GM12874 (cell line): ENCODE data around the gene RTN4.

Experiments
- CTCF ChIP-seq: IDR thresholded peaks from 2 replicates; pipeline ENCODE4 v1.5.1; 2011; ENCODE audit warnings: low read depth, mild to moderate bottlenecking, control low read depth, low read length, moderate library complexity; ENCODE audit not compliant: insufficient read depth

RTN4 gene

DNA sequence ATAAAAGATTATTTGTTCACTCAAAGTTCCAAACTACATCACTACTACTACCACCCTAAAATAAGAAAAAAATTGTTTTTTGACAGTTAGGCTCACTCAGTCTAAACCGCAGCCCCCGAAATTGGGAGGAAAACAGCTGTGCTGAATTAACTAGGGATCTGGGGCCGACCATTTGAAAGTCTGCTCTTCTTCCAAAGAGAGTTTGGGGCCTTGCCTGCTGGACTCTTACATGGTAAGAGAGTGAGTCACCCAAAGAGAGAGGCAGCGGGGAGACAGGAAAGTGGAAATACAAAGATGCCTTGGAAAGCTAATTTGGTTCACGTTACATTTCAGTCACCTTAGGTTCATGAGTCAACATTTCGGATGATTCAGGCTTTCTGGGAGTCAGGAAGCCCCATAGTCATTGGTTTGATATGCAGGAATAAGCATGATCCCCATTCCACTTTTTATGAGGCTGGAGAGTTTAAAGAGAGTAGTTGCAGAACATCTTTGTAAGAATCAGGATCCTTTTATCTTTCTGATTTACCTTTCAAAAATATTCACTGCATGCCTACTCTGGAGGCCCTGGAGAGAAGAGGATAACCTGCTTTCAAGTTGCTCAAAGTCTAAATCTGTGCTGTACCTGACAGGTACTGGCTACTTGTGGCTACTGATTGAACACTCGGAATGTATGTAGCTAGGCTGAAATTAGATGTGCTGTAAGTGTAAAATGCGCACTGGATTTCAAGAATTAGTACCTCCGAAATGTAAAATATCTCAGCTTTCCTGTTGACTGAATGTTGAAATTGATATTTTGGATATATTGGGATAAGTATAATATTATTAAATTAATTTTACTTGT lies 995 bp upstream of the RTN4 start:
- no peak for TF ChIP-seq CTCF

DNA sequence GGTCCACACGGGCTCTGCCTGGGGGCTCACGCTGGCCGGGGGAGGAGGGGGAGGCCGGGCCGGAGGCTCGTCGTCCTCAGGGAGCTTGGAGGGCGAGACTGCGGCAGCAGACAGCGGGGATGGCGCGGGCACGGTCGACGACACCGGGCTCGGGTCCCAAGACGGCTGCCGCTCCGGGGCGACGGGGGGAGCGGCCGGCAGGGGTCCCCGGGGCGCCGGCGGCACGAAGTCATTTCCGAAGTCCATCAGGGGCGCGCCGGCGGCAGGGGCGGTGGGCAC lies 491 bp downstream of the RTN4 start:
- TF ChIP-seq CTCF: no peak

DNA sequence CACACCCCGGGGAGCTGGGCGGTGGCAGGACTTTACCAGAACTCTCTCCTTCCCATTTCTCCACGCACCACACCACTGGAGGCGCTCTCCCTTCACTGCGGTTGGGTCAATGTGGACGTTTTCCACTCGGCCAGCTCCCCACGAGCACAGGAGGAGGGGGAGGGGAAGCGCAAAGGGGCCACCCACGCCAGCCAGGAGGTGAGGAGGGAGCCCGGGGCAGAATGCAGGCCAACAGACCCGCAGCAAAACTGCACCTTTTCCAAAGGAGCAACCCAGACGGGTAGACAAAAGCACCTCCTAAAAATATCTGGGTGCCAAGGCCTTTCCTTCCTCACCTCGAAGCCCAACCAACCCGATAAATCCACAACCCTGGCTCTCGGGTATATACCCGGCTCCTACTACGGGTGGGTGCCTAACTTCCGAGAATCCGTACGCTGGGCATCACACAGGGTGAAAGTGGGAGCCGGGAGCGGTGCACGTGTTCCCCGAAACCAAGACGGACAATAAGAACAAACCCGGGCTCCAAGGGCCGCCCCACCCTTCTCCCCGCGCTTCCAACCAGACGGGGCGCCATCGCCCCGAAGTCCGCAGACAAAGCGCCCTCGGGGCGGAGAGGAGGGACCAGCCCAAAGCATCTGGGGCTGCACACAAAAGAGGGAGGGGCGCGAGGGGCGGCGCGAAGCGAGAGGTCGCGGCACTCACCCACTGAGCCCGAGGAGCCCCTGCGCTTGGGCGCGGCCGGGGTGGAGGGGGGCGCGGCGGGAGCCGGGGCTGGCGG lies 1.0 kb downstream of the RTN4 start:
- peak; percentile 66 for TF ChIP-seq CTCF

GRCh38 chr2:55048508-55049042 lies 1.7 kb downstream of the RTN4 start:
- no peak for TF ChIP-seq CTCF

DNA sequence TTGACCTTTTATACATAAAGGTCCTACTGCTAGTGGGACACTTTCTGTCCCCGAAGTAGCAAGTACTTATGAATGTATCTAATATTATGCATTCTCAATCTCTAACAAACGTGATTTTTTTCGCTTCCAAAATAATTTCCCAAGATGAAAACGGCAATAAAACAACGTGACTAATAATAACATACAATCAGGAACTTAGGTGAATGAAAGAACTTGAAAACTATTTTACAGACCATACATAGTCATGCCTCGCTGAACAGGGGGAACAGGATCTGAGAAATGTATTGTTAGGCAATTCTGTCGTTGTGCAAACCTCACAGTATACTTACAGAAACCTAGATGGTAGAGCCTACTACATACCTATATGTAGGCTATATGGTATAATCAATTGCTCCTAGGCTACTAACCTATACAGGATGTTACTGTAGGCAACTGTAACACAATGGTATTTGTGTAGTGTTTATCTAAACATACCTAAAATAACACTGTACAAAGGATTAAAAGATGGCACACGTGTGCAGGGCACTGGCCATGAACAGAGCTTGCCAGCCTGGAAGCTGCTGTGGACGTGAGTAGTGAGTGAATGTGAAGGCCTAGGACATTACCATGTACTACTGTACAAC lies 2.5 kb downstream of the RTN4 start:
- TF ChIP-seq CTCF: no peak

DNA sequence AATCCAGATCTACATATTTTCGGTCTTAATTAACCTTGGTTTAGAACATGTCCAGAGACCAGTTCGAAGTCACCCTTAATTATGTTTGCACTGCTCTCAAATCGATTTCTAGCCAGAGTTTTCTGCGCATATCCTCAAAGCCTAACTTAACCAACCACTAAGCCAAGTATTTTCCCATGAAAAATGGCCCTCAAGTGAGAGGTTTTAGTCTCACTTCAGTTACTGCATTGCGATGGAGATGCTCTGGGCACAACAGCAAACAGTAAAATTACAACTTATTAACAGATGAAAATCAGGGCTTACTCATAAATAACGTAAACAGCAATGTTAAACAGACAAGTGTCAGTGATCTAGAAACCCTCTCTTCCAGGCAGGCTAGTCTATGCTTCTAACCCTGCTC lies 4.5 kb downstream of the RTN4 start:
- TF ChIP-seq CTCF: no peak

GRCh38 chr2:55043841-55044240 lies 6.4 kb downstream of the RTN4 start:
- TF ChIP-seq CTCF: no peak
